Measurements from ENCODE around the gene MVD.
"Not testable (repeated sequence)": the region's sequence is repeated elsewhere in the genome, so short reads cannot be mapped to it uniquely, and the experiment has no call there.

MVD gene

GRCh38 chr16:88624977-88625576 is 37.8 kb downstream of the MVD start:
- no peak for DNase-seq (ENCODE audit: low spot score)

GRCh38 chr16:88624481-88624880 is 38.4 kb downstream of the MVD start:
- DNase-seq (ENCODE audit: low spot score), result no peak

GRCh38 chr16:88623858-88624257 is 39.0 kb downstream of the MVD start:
- DNase-seq (ENCODE audit: low spot score), result no peak

DNA sequence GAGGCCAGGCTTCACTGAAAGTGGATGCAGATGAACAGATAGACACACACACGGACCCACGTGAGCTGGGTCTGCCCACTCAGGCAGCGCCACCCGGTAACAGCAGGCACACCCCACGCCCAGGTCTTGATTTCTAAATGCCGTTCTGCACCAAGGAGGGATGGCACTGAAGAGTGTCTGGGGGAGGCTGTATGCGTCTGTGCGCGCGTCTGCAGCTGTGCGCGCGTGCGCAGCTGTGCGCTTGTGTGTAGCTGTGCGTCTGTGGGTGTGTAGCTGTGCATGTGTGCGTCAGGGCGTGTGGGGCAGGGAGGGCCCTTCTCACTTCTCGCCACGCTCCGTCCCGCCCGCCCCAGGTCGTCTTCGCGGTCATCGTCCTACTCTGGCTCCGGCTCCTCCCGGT is 40.0 kb downstream of the MVD start:
- no peak for DNase-seq (ENCODE audit: low spot score)

- no peak for DNase-seq (ENCODE audit: low spot score)
Observed at GRCh38 chr16:88622125-88622524, 40.8 kb downstream of the MVD start.

- no peak for DNase-seq (ENCODE audit: low spot score)
Observed at GRCh38 chr16:88619859-88620815, 42.8 kb downstream of the MVD start.

GRCh38 chr16:88618956-88619667 is 43.8 kb downstream of the MVD start:
- DNase-seq (ENCODE audit: low spot score), result no peak

- DNase-seq (ENCODE audit: low spot score), result no peak
Observed at GRCh38 chr16:88618182-88618955, 44.5 kb downstream of the MVD start.

DNA sequence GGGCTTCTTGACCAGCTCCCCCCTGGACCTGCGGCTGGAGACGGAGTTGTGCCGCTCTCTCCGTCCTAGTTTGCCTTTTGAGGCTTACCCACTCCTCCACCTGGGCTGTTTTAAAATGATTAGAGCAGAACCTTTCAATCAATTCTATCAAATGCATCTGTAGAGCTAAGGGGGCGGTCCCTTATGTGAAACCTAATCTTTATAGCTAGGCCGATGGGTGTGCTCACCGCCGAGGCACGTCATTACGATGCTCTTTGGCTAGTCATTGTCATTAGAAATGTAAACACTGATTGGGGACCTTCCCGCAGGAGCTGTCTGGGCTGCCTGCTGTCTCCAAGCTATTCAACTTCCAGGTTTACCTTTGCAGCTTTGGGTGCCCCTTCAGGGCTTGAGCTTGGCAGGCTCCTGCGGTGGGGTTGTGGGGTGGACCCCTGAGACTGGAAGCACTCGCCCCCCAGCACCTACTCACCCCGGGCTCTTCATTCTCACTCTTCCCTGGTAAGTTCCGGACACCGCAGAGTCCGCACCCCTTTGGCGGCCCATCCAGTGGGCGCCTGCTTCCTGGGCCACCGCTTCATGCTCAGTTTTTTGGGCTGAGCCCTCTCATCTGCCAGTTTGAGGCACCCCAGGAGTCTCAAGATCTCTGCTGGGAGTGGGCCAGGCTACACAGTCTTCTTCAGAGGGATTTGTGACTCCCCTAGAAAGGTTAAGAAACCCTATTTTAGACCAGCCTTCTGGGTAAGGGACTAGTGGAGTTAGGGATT is 45.4 kb downstream of the MVD start:
- DNase-seq (ENCODE audit: low spot score), result no peak

DNA sequence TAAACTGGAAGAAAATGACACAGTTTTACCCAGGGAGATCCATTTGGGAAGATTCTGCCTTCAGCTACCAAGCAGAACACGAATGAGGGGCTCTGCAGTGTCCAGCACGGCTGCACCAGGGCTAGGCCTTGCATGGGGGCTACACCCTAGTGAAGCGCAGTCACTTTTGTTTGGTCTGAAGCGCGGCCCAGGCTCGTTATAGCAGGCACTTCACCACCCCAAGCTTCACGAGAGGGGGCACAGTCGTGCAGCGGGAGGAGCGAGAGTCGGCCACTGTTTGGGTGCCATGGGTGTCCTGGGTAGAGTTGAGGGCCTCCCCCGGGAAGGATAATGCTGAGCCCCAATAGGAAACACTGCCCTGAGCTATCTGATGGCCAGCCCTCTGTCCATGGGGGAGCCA is 46.2 kb downstream of the MVD start:
- no peak for DNase-seq (ENCODE audit: low spot score)

DNA sequence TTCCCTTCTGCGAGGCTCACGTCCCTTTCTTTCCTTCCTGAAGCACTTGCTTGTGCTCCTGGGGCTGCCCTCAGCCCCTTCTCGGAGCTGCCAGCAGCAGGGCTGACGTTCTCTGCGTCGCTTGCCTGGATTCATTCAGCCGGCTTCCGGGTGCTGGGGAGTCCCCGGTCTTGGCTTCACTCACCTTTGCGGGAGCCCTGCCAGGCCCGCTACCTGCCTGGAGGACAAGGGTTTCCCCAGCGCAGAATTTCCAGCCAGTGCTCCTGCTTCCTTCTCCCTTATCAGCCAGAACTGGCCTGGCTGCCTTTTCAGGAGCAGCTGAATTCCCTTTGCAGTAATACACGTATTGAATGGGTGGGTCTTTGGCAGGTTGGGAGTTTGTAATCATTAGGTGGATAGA is 46.6 kb downstream of the MVD start:
- DNase-seq (ENCODE audit: low spot score), result no peak

- no peak for DNase-seq (ENCODE audit: low spot score)
Observed at GRCh38 chr16:88614818-88615580, 47.9 kb downstream of the MVD start.

- DNase-seq (ENCODE audit: low spot score), result no peak
Observed at GRCh38 chr16:88613911-88614817, 48.7 kb downstream of the MVD start.

DNA sequence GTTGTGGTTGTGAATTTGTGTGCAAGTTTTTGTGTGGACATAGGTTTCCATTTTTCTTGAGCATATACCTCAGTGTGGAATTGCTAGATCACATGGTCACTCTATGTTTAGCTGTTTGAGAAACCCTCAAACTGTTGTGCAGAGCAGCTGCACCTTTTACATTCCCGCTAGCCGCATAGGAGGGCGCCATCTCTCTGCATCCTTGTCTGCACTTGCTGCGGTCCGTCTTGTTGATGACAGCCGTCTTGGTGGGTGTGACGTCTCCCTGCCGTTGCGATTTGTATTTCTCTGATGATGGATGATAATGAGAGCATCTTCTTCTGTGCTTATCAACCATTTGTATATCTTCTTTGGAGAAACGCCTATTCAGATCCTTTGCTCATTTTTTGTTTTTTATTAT is 49.6 kb downstream of the MVD start:
- DNase-seq (ENCODE audit: low spot score), result no peak

DNA sequence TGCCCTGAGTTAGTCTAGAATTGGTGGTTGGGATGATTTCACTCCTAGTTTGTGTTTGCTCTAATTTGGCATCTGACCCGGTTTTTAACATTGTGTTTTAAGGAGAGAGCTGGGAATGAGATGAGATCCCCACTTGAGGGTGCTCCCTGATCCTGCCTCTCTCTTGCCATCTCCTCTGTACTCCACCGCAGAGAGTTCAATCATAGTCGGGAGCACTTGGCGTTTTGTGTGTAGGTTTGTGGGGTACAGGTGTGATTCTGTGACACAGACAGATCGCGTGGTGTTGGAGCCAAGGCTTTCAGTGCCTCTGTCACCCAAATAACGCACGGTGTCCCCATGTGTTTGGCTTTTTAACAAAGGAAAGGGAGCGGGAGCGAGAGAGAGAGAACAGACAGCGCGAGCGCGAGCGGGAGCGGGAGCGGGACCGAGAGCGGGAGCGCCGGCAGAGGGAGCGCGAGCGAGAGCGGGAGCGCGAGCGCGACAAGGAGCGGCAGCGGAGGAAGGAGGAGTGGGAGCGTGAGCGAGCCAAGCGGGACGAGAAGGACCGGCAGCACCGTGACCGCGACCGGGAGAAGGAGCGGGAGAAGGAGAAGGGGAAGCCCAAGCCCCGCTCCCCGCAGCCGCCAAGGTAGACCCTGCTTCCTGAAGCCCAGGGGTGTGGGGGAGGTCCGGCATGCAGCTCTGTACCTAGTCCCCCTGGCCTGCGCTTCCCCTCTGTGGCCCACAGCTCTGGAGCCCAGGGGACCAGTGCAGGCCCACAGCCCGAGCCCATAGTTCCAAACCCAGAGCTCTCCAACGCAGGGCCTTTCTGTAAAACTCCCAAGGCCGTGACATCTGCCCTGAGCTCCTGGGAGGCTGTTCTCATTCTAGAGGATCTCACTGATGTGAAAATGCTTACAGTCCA is 51.7 kb downstream of the MVD start:
- no peak for DNase-seq (ENCODE audit: low spot score)

DNA sequence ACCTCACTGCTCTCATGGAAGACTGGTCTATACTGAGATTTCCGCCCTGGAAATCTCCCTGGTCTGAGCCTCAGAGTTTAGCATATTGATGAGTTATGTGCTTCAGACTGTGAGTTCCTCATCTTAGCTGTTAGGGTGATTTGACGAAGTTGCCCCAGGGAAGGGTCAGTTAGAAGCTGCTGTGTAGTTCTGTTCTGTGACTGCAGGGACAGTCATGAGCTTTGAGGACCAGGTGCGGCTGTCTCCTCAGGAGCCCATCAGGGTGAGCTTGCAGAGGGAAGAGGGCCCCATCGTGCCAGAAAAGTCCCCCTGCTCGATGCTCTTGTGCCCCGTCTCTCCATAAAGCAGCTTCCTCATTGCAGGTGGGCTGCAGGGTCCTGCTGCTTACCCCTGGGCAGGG is 52.8 kb downstream of the MVD start:
- DNase-seq (ENCODE audit: low spot score), result no peak

DNA sequence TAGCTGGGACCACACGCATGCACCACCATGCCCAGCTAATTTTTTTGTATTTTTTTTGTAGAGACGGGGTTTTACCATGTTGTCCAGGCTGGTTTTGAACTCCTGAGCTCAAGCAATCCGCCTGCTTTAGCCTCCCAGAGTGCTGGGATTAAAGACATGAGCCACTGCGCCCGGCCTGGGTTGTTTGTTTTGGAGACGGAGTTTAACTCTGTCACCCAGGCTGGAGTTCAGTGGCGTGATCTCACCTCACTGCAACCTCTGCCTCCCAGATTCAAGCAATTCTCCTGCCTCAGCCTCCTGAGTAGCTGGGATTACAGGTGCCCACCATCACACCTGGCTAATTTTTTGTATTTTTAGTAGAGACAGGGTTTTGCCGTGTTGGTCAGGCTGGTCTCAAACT is 53.5 kb downstream of the MVD start:
- not testable (repeated sequence) for DNase-seq (ENCODE audit: low spot score)

GRCh38 chr16:88608076-88608475 is 54.8 kb downstream of the MVD start:
- no peak for DNase-seq (ENCODE audit: low spot score)

All from left forelimb (tissue), 1 donor.